IMR-90 (cell line): Measurements from ENCODE around the gene STX5.

ENCODE experiments used
- CEBPB ChIP-seq: IDR thresholded peaks from 2 replicates; pipeline ENCODE4 v1.6.1; 2012; ENCODE audit warnings: low read depth, low read length, improper control_type of control experiment
- CHD1 ChIP-seq: IDR thresholded peaks from 2 replicates; pipeline ENCODE4 v1.6.1; 2012; ENCODE audit warnings: low read depth, low read length, improper control_type of control experiment
- CTCF ChIP-seq: conservative IDR thresholded peaks from 2 replicates; pipeline ENCODE4 v1.5.1; 2012; ENCODE audit warnings: mild to moderate bottlenecking, low read depth, low read length, improper control_type of control experiment
- MAFK ChIP-seq: IDR thresholded peaks from 2 replicates; pipeline ENCODE4 v1.6.1; 2012; ENCODE audit warnings: low read depth, low read length, improper control_type of control experiment
- MXI1 ChIP-seq: IDR thresholded peaks from 2 replicates; pipeline ENCODE4 v1.6.1; 2012; ENCODE audit warnings: low read depth, mild to moderate bottlenecking, low read length, moderate library complexity, borderline replicate concordance
- POLR2A ChIP-seq: IDR thresholded peaks from 2 replicates; pipeline ENCODE4 v1.6.1; 2012; ENCODE audit warnings: mild to moderate bottlenecking, low read depth, low read length
- RAD21 ChIP-seq: IDR thresholded peaks from 2 replicates; pipeline ENCODE4 v1.6.1; 2012; ENCODE audit warnings: low read length, improper control_type of control experiment
- SMC3 ChIP-seq: fragments of 150-350 bp; IDR thresholded peaks from 2 replicates; pipeline ENCODE4 v1.6.1; 2016; ENCODE audit warnings: low read depth, mild to moderate bottlenecking, antibody characterized with exemption, low read length, moderate library complexity
- USF2 ChIP-seq: fragments of 150-350 bp; IDR thresholded peaks from 2 replicates; pipeline ENCODE4 v1.6.1; 2017; ENCODE audit warnings: mild to moderate bottlenecking, antibody characterized with exemption, low read length, low read depth

- TF ChIP-seq CTCF = no peak
- no peak for TF ChIP-seq RAD21
- TF ChIP-seq MAFK = no peak
- TF ChIP-seq POLR2A = no peak
- no peak for TF ChIP-seq CHD1
- TF ChIP-seq MXI1 = no peak
- TF ChIP-seq USF2 = no peak
- no peak for TF ChIP-seq SMC3
- no peak for TF ChIP-seq CEBPB
These were observed 24.6 kb upstream of the STX5 start for GRCh38 chr11:62856333-62856895.
